ENCODE data around the gene GBX2. TPM values are rescaled to one million over a fixed set of nuclear protein-coding genes. Genes with fewer than 3 reads are reported as not detected.

GBX2 gene
- total RNA-seq, 1 experiment from 2014 or later, result 5.9 TPM

DNA sequence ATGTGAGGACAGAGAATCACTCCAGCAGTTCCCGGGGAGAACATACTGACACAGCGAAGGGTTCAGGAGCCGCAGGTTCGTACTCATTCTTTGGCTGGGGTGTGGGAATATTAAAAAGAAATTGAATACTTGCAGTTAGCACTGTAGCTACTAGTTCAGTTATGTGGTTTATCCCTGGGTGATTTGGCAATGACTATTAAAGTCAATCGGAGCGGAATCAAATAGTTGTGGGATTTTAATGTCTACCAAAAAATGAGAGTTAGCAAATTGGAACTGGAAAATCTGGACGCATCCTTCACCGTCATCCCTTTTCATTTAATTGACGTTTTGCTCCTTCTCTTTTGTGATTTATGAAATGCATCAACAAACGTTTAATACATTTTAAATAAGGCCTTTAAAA lies 50.8 kb downstream of the GBX2 start:
- intact Hi-C loops (cut with micrococcal nuclease), result no loop called here
- Histone ChIP-seq H3K27ac (ENCODE audit: low read depth, low read length) (no peak overlapping the region), H3K4me1 (ENCODE audit: control insufficient read depth in 1 of 2, insufficient read depth in 2 of 2, low read length in 2 of 2) (no peaks in the 10 kb centered on the region), H2AFZ (ENCODE audit: low read depth, low read length, poor library complexity, severe bottlenecking) (no peak overlapping the region), H3K4me3 (replicated peaks in 1 of 2; ENCODE audit: low read depth in 1 of 2, low read length in 2 of 2) (no peak overlapping the region), H3K9ac (ENCODE audit: low read length) (no peak overlapping the region), H3K9me3 (ENCODE audit: control insufficient read depth in 1 of 2, insufficient read depth in 1 of 2, low read depth in 1 of 2, low read length in 2 of 2) (no peaks in the 10 kb centered on the region), H3K27me3 (ENCODE audit: insufficient read depth, low read length) (no peaks in the 10 kb centered on the region), H4K20me1 (ENCODE audit: insufficient read depth) (no peaks in the 10 kb centered on the region), H3K79me2 (ENCODE audit: insufficient read depth, low read length) (no peaks in the 10 kb centered on the region), H3K36me3 (ENCODE audit: control insufficient read depth in 1 of 2, insufficient read depth in 2 of 2, low read length in 2 of 2) (no peaks in the 10 kb centered on the region), H3K9me2 (ENCODE audit: insufficient read depth) (no peaks in the 10 kb centered on the region), H3K4me2 (ENCODE audit: low read length) (no peak overlapping the region)
- no TSS peak for BruUV-seq (replicated peaks)
- ChIA-PET POLR2A (no interaction called here), RAD21 (ENCODE audit: low non-redundant PET in 1 of 2, low total read pairs in 2 of 2, uncharacterized antibody in 2 of 2, unreplicated experiment in 2 of 2) (no interaction called here), CTCF (no interaction called here)
- DNase-seq (ENCODE audit: low read depth, low spot score) (no peak), ATAC-seq (no peak)
- TF ChIP-seq CEBPB (IDR thresholded peaks at IDR 0.05; ENCODE audit: low read depth), result no peak
- TF ChIP-seq, protein P1, sequence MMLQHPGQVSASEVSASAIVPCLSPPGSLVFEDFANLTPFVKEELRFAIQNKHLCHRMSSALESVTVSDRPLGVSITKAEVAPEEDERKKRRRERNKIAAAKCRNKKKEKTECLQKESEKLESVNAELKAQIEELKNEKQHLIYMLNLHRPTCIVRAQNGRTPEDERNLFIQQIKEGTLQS (IDR thresholded peaks at IDR 0.05), result no peak
- TF ChIP-seq SRF (IDR thresholded peaks at IDR 0.05; ENCODE audit: low read depth), result no peak
- no peak for TF ChIP-seq EGR1 (IDR thresholded peaks at IDR 0.05; ENCODE audit: low read depth)
- no peak for TF ChIP-seq SP1 (IDR thresholded peaks at IDR 0.05; ENCODE audit: low read depth)
- no peak for TF ChIP-seq FOSL1 (IDR thresholded peaks at IDR 0.05; ENCODE audit: low read depth)
- no peak for TF ChIP-seq JUND (IDR thresholded peaks at IDR 0.05)
- no peak for TF ChIP-seq RAD21 (IDR thresholded peaks at IDR 0.05; ENCODE audit: low read depth)
- TF ChIP-seq YY1 (IDR thresholded peaks at IDR 0.05; ENCODE audit: extremely low read depth, insufficient replicate concordance, low read depth, low read length), result no peak

Other genes starting within 250 kb of the GBX2 start
- not detected for gene ASB18, start 96.0 kb upstream of the GBX2 start, total RNA-seq (2021; ENCODE audit: unreplicated experiment)